ENCODE results near the gene OR5D18.

DNA sequence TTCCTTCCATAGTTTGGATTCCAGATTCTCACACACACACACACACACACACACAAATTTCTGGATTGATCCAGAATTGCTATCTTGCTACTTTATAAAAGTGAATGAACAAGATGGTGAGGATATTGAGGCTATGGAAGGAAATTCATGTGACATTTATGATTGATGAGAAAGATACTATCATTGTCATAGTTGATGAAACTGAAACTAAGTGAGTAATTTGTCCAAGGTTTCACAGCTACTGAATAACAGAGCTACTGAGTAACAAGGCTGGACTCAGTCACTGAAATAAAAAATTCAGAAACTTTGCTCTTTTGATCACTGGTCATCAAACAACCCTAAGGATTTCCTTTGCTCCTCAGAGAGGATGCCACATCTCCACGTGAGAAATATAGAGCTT lies 35.3 kb downstream of the OR5D18 start:
- TF ChIP-seq, protein P1, sequence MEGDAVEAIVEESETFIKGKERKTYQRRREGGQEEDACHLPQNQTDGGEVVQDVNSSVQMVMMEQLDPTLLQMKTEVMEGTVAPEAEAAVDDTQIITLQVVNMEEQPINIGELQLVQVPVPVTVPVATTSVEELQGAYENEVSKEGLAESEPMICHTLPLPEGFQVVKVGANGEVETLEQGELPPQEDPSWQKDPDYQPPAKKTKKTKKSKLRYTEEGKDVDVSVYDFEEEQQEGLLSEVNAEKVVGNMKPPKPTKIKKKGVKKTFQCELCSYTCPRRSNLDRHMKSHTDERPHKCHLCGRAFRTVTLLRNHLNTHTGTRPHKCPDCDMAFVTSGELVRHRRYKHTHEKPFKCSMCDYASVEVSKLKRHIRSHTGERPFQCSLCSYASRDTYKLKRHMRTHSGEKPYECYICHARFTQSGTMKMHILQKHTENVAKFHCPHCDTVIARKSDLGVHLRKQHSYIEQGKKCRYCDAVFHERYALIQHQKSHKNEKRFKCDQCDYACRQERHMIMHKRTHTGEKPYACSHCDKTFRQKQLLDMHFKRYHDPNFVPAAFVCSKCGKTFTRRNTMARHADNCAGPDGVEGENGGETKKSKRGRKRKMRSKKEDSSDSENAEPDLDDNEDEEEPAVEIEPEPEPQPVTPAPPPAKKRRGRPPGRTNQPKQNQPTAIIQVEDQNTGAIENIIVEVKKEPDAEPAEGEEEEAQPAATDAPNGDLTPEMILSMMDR (IDR thresholded peaks at IDR 0.05) = no peak
- no peak for TF ChIP-seq POLR2AphosphoS5 (IDR thresholded peaks at IDR 0.05; ENCODE audit: low read depth, low read length)
- TF ChIP-seq, protein P2, sequence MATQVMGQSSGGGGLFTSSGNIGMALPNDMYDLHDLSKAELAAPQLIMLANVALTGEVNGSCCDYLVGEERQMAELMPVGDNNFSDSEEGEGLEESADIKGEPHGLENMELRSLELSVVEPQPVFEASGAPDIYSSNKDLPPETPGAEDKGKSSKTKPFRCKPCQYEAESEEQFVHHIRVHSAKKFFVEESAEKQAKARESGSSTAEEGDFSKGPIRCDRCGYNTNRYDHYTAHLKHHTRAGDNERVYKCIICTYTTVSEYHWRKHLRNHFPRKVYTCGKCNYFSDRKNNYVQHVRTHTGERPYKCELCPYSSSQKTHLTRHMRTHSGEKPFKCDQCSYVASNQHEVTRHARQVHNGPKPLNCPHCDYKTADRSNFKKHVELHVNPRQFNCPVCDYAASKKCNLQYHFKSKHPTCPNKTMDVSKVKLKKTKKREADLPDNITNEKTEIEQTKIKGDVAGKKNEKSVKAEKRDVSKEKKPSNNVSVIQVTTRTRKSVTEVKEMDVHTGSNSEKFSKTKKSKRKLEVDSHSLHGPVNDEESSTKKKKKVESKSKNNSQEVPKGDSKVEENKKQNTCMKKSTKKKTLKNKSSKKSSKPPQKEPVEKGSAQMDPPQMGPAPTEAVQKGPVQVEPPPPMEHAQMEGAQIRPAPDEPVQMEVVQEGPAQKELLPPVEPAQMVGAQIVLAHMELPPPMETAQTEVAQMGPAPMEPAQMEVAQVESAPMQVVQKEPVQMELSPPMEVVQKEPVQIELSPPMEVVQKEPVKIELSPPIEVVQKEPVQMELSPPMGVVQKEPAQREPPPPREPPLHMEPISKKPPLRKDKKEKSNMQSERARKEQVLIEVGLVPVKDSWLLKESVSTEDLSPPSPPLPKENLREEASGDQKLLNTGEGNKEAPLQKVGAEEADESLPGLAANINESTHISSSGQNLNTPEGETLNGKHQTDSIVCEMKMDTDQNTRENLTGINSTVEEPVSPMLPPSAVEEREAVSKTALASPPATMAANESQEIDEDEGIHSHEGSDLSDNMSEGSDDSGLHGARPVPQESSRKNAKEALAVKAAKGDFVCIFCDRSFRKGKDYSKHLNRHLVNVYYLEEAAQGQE (IDR thresholded peaks at IDR 0.05; ENCODE audit: insufficient read depth in 1 of 2, low read depth in 2 of 2, low read length in 1 of 2) = no peak
